GM21360 (cell line): Measurements from ENCODE around the gene THOP1.

ENCODE experiments used
- ATAC-seq: cut with Tn5 transposase; IDR thresholded peaks from one replicate; pipeline ENCODE4 v1.9.1; 2021; ENCODE audit warnings: mild to moderate bottlenecking, moderate library complexity; ENCODE audit not compliant: unreplicated experiment

THOP1 gene

GRCh38 chr19:2802826-2803225 is 17.5 kb downstream of the THOP1 start:
- no peak for ATAC-seq

GRCh38 chr19:2803486-2804155 is 18.3 kb downstream of the THOP1 start:
- no peak for ATAC-seq

- ATAC-seq = no peak
Observed at GRCh38 chr19:2804156-2805004, 19.1 kb downstream of the THOP1 start.

GRCh38 chr19:2805261-2805900 is 20.1 kb downstream of the THOP1 start:
- no peak for ATAC-seq

- no peak for ATAC-seq
Observed at GRCh38 chr19:2805991-2806649, 20.8 kb downstream of the THOP1 start.

- no peak for ATAC-seq
Observed at GRCh38 chr19:2806736-2807378, 21.6 kb downstream of the THOP1 start.

GRCh38 chr19:2807379-2808128 is 22.3 kb downstream of the THOP1 start:
- no peak for ATAC-seq

GRCh38 chr19:2808129-2808941 is 23.0 kb downstream of the THOP1 start:
- no peak for ATAC-seq

GRCh38 chr19:2809387-2810140 is 24.3 kb downstream of the THOP1 start:
- no peak for ATAC-seq

GRCh38 chr19:2810141-2811091 is 25.1 kb downstream of the THOP1 start:
- no peak for ATAC-seq

- ATAC-seq = no peak
Observed at GRCh38 chr19:2811221-2811722, 26.0 kb downstream of the THOP1 start.

- ATAC-seq = no peak
Observed at GRCh38 chr19:2811735-2812413, 26.6 kb downstream of the THOP1 start.

- no peak for ATAC-seq
Observed at GRCh38 chr19:2812414-2813234, 27.3 kb downstream of the THOP1 start.

GRCh38 chr19:2813235-2814160 is 28.2 kb downstream of the THOP1 start:
- ATAC-seq = no peak

GRCh38 chr19:2814426-2814825 is 29.1 kb downstream of the THOP1 start:
- no peak for ATAC-seq
